Measurements from ENCODE around the gene RIPOR2. TPM values are rescaled to one million over a fixed set of nuclear protein-coding genes. Genes with fewer than 3 reads are reported as not detected.
"Not testable (repeated sequence)": the region's sequence is repeated elsewhere in the genome, so short reads cannot be mapped to it uniquely, and the experiment has no call there.

RIPOR2 gene
- total RNA-seq, 1 donor from 2014 or later = 19.4 TPM

DNA sequence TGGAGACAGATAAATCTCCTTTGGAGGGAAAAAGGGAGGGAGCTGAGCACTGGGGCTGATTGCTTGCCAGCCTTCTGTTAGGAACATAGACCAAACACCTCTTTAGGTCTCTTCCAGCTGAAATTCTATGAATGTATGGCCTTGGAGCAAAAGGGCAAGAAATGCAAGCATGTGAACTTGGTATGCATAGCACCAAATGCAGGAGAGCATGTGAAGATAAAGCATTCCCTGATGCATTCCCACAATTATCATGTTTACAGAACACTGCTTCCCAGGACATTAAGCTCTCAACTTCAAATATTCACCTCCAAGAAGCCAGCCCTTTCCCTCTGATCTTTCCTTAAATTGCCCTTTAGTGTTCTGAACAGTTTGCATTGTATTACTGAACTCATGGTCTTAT is 15.6 kb downstream of the RIPOR2 start:
- Histone ChIP-seq H3K9me3 (no peaks in the 10 kb centered on the region), H3K27me3 (no peaks in the 10 kb centered on the region), H3K27ac (no peak overlapping the region), H3K4me1 (no peaks in the 10 kb centered on the region), H3K36me3 (no peaks in the 10 kb centered on the region), H3K4me3 (no peak overlapping the region)
- intact Hi-C loops (cut with DNase I) = no loop called here
- DNase-seq (ENCODE audit: extremely low spot score in 2 of 2) = no peak
- TF ChIP-seq POLR2AphosphoS5 (IDR thresholded peaks at IDR 0.05; ENCODE audit: insufficient read depth in 1 of 2, low read depth in 1 of 2) (no peak), POLR2A (IDR thresholded peaks at IDR 0.05) (no peak)
- TF ChIP-seq, protein P1, sequence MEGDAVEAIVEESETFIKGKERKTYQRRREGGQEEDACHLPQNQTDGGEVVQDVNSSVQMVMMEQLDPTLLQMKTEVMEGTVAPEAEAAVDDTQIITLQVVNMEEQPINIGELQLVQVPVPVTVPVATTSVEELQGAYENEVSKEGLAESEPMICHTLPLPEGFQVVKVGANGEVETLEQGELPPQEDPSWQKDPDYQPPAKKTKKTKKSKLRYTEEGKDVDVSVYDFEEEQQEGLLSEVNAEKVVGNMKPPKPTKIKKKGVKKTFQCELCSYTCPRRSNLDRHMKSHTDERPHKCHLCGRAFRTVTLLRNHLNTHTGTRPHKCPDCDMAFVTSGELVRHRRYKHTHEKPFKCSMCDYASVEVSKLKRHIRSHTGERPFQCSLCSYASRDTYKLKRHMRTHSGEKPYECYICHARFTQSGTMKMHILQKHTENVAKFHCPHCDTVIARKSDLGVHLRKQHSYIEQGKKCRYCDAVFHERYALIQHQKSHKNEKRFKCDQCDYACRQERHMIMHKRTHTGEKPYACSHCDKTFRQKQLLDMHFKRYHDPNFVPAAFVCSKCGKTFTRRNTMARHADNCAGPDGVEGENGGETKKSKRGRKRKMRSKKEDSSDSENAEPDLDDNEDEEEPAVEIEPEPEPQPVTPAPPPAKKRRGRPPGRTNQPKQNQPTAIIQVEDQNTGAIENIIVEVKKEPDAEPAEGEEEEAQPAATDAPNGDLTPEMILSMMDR (IDR thresholded peaks at IDR 0.05) = no peak

DNA sequence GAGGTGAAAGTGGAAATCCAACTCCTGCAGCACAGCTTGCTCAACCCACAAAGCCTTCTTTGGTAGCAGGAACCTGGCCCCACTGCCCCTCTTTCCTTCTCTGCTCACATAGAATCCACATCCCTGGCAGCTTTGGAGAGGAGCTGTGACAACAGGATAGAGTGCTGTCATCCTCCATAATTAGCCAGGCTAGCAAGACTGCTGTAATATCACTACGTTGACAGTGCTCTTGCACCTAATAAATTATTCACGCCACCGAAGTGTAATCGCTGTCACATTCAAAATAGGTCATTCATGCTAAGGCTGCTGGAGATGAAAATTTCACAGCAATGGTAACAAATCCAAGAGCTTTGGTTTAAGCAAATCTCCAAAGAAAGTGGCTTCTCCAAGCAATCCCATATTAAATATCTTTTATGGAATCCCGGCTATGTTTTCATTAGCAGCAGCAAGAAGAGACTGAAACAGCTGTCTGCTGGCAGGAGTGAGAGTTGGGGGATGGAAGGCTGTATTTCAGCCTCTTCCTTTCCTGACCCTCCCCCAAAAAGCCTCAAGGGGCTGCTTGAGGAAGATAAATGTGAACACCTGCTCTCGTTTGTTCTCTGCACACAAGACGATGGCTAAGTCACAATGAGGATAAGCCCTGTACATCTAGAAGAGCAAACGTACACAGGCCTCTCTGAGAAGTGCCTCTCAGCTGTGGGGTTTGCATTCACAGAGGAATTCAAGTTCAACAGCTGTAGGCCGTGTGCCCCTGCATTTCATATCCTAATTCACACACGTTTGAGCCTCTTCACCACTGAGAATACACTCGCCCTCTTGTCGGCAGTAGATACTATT is 16.5 kb downstream of the RIPOR2 start:
- Histone ChIP-seq H3K9me3 (no peaks in the 10 kb centered on the region), H3K27ac (no peak overlapping the region), H3K4me3 (no peak overlapping the region), H3K27me3 (no peaks in the 10 kb centered on the region), H3K4me1 (no peaks in the 10 kb centered on the region), H3K36me3 (no peaks in the 10 kb centered on the region)
- TF ChIP-seq POLR2AphosphoS5 (IDR thresholded peaks at IDR 0.05; ENCODE audit: insufficient read depth in 1 of 2, low read depth in 1 of 2) (no peak), POLR2A (IDR thresholded peaks at IDR 0.05) (no peak)
- TF ChIP-seq, protein P1 (IDR thresholded peaks at IDR 0.05) = no peak
- DNase-seq (ENCODE audit: extremely low spot score in 2 of 2) = no peak
- intact Hi-C loops (cut with DNase I) = no loop called here

GRCh38 chr6:24918641-24919055 is 17.1 kb downstream of the RIPOR2 start:
- intact Hi-C loops (cut with DNase I) = no loop called here
- TF ChIP-seq POLR2AphosphoS5 (IDR thresholded peaks at IDR 0.05; ENCODE audit: insufficient read depth in 1 of 2, low read depth in 1 of 2) (no peak), POLR2A (IDR thresholded peaks at IDR 0.05) (no peak)
- TF ChIP-seq, protein P1 (IDR thresholded peaks at IDR 0.05) = no peak
- Histone ChIP-seq H3K9me3 (no peaks in the 10 kb centered on the region), H3K4me1 (no peaks in the 10 kb centered on the region), H3K36me3 (no peaks in the 10 kb centered on the region), H3K4me3 (no peak overlapping the region), H3K27me3 (no peaks in the 10 kb centered on the region), H3K27ac (no peak overlapping the region)
- no peak for DNase-seq (ENCODE audit: extremely low spot score in 2 of 2)

- no peak for TF ChIP-seq POLR2A (IDR thresholded peaks at IDR 0.05)
- Histone ChIP-seq H3K4me3 (no peak overlapping the region), H3K4me1 (peaks cover 11% of the 10 kb centered on the region), H3K27ac (no peak overlapping the region), H3K36me3 (no peaks in the 10 kb centered on the region), H3K9me3 (no peaks in the 10 kb centered on the region), H3K27me3 (no peaks in the 10 kb centered on the region)
- no peak for DNase-seq (ENCODE audit: extremely low spot score in 2 of 2)
- intact Hi-C loops (cut with DNase I) = no loop called here
Measured at GRCh38 chr6:24916496-24916895, 19.3 kb downstream of the RIPOR2 start.

DNA sequence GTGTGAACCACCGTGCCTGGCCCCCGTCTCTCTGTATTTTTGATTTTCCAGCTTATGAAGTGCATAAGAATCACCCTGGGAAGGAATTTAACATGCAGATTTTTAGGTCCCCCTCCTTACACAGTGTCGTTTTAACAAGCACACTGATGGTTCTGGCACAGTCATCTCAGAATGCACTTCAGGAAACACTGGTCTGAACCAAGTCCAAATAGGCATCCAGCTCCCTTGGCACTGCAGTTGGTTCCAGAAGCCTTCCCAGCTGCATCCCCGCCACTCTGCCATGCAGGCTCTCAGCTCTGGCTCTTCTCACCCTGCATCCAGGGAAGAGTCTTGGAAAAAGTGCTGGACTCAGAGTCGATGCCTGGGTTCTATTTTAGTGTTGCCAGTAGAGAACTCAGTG is 20.1 kb downstream of the RIPOR2 start:
- Histone ChIP-seq H3K27me3 (no peaks in the 10 kb centered on the region), H3K9me3 (no peaks in the 10 kb centered on the region), H3K4me1 (peaks cover 15% of the 10 kb centered on the region), H3K27ac (no peak overlapping the region), H3K4me3 (no peak overlapping the region), H3K36me3 (no peaks in the 10 kb centered on the region)
- TF ChIP-seq POLR2A (IDR thresholded peaks at IDR 0.05) = no peak
- no peak for TF ChIP-seq POLR2AphosphoS5 (IDR thresholded peaks at IDR 0.05; ENCODE audit: insufficient read depth in 1 of 2, low read depth in 1 of 2)
- TF ChIP-seq, protein P1 (IDR thresholded peaks at IDR 0.05) = no peak
- intact Hi-C loops (cut with DNase I) = no loop called here
- DNase-seq (ENCODE audit: extremely low spot score in 2 of 2) = no peak

- H3K9me3 ChIP-seq; intact Hi-C loops (cut with DNase I); H3K36me3 ChIP-seq; H3K27ac ChIP-seq; H3K4me3 ChIP-seq; H3K27me3 ChIP-seq; DNase-seq (ENCODE audit: extremely low spot score in 2 of 2): not testable (repeated sequence)
- H3K4me1 ChIP-seq = peaks cover 29% of the 10 kb centered on the region
Measured at GRCh38 chr6:24914082-24914481, 21.7 kb downstream of the RIPOR2 start.
